Measurements from ENCODE around the gene EEF1AKMT3. TPM values are rescaled to one million over a fixed set of nuclear protein-coding genes. Genes with fewer than 3 reads are reported as not detected.

The EEF1AKMT3 gene
- 1.4 TPM for polyA plus RNA-seq (2013, experiment 1 of 2)
- polyA plus RNA-seq (2013, experiment 2 of 2): 3.7 TPM

- 6% methylated on average over 67 of the region's 67 CpGs for WGBS
- peak within 1 kb of the TSS; percentile 76 for H3K4me3 ChIP-seq (ENCODE audit: low read length)
- peaks cover 12% of the 10 kb centered on the region for H3K27me3 ChIP-seq (ENCODE audit: insufficient read depth, low read length)
- peak within 1 kb of the TSS; percentile 97 for H3K9ac ChIP-seq (ENCODE audit: low read depth, low read length)
- H3K9me3 ChIP-seq (ENCODE audit: insufficient read depth, low read depth, low read length): no peaks in the 10 kb centered on the region
- H3K27ac ChIP-seq (ENCODE audit: low read depth, low read length): peak within 1 kb of the TSS; percentile 99
- H3K36me3 ChIP-seq (ENCODE audit: insufficient read depth, low read length): peaks cover 33% of the 10 kb centered on the region
- peaks cover 9% of the 10 kb centered on the region; the same call in 1 of the 2 replicates for H3K4me1 ChIP-seq (ENCODE audit: insufficient read depth, low read length)
Measured at GRCh38 chr12:57772429-57773322, at the start of gene EEF1AKMT3. TSS of gene EEF1AKMT3 (plus strand) at chr12:57772614. CDS start at chr12:57772725, 111 bp downstream.

- no peak overlapping the region for H3K27ac ChIP-seq (ENCODE audit: low read depth, low read length)
- no peak overlapping the region for H3K9ac ChIP-seq (ENCODE audit: low read depth, low read length)
- H3K4me3 ChIP-seq (ENCODE audit: low read length): no peak overlapping the region
- no peaks in the 10 kb centered on the region for H3K9me3 ChIP-seq (ENCODE audit: insufficient read depth, low read depth, low read length)
- WGBS: 78% methylated on average over 11 of the region's 11 CpGs
- H3K27me3 ChIP-seq (ENCODE audit: insufficient read depth, low read length): peaks cover 52% of the 10 kb centered on the region
- H3K36me3 ChIP-seq (ENCODE audit: insufficient read depth, low read length): peaks cover 28% of the 10 kb centered on the region
- H3K4me1 ChIP-seq (ENCODE audit: insufficient read depth, low read length): no peaks in the 10 kb centered on the region
Measured at GRCh38 chr12:57722716-57723629, 49.4 kb upstream of the EEF1AKMT3 start.

- H3K27me3 ChIP-seq (ENCODE audit: insufficient read depth, low read length): peaks cover 58% of the 10 kb centered on the region
- H3K4me1 ChIP-seq (ENCODE audit: insufficient read depth, low read length): no peaks in the 10 kb centered on the region
- H3K4me3 ChIP-seq (ENCODE audit: low read length): no peak overlapping the region
- H3K27ac ChIP-seq (ENCODE audit: low read depth, low read length): no peak overlapping the region
- no peaks in the 10 kb centered on the region for H3K9me3 ChIP-seq (ENCODE audit: insufficient read depth, low read depth, low read length)
- peaks cover 23% of the 10 kb centered on the region for H3K36me3 ChIP-seq (ENCODE audit: insufficient read depth, low read length)
- WGBS: no CpG with 5 or more reads among the region's 2 CpGs
- no peak overlapping the region for H3K9ac ChIP-seq (ENCODE audit: low read depth, low read length)
Measured at GRCh38 chr12:57723630-57723962, 48.8 kb upstream of the EEF1AKMT3 start.

GRCh38 chr12:57724003-57724935 lies 48.1 kb upstream of the EEF1AKMT3 start:
- H3K27me3 ChIP-seq (ENCODE audit: insufficient read depth, low read length): peaks cover 63% of the 10 kb centered on the region
- 81% methylated on average over 12 of the region's 12 CpGs for whole genome bisulfite sequencing
- no peak overlapping the region for H3K4me3 ChIP-seq (ENCODE audit: low read length)
- no peaks in the 10 kb centered on the region for H3K4me1 ChIP-seq (ENCODE audit: insufficient read depth, low read length)
- no peak overlapping the region for H3K27ac ChIP-seq (ENCODE audit: low read depth, low read length)
- peaks cover 16% of the 10 kb centered on the region for H3K36me3 ChIP-seq (ENCODE audit: insufficient read depth, low read length)
- no peaks in the 10 kb centered on the region for H3K9me3 ChIP-seq (ENCODE audit: insufficient read depth, low read depth, low read length)
- no peak overlapping the region for H3K9ac ChIP-seq (ENCODE audit: low read depth, low read length)

- H3K9me3 ChIP-seq (ENCODE audit: insufficient read depth, low read depth, low read length): no peaks in the 10 kb centered on the region
- H3K36me3 ChIP-seq (ENCODE audit: insufficient read depth, low read length): 0 out of 2 replicates have a peak, but pooled peaks cover 9% of the 10 kb centered on the region
- H3K4me3 ChIP-seq (ENCODE audit: low read length): no peak overlapping the region
- no peak overlapping the region for H3K27ac ChIP-seq (ENCODE audit: low read depth, low read length)
- 65% methylated on average over 10 of the region's 11 CpGs for WGBS
- H3K27me3 ChIP-seq (ENCODE audit: insufficient read depth, low read length): peaks cover 72% of the 10 kb centered on the region
- H3K4me1 ChIP-seq (ENCODE audit: insufficient read depth, low read length): no peaks in the 10 kb centered on the region
- H3K9ac ChIP-seq (ENCODE audit: low read depth, low read length): no peak overlapping the region
Measured at GRCh38 chr12:57724936-57725740, 47.3 kb upstream of the EEF1AKMT3 start.

GRCh38 chr12:57725851-57726150 lies 46.6 kb upstream of the EEF1AKMT3 start:
- 0 out of 2 replicates have a peak, but pooled peaks cover 6% of the 10 kb centered on the region for H3K36me3 ChIP-seq (ENCODE audit: insufficient read depth, low read length)
- peaks cover 78% of the 10 kb centered on the region for H3K27me3 ChIP-seq (ENCODE audit: insufficient read depth, low read length)
- 8% methylated on average over 8 of the region's 10 CpGs for WGBS

GRCh38 chr12:57726151-57726883 lies 46.1 kb upstream of the EEF1AKMT3 start:
- Histone ChIP-seq H3K27me3 (ENCODE audit: insufficient read depth, low read length) (peaks cover 84% of the 10 kb centered on the region), H3K4me3 (ENCODE audit: low read length) (peak overlapping the region; percentile 55), H3K9me3 (ENCODE audit: insufficient read depth, low read depth, low read length) (no peaks in the 10 kb centered on the region), H3K36me3 (ENCODE audit: insufficient read depth, low read length) (0 out of 2 replicates have a peak, but pooled peaks cover 3% of the 10 kb centered on the region), H3K9ac (ENCODE audit: low read depth, low read length) (no peak overlapping the region), H3K4me1 (ENCODE audit: insufficient read depth, low read length) (no peaks in the 10 kb centered on the region), H3K27ac (ENCODE audit: low read depth, low read length) (no peak overlapping the region)
- 3% methylated on average over 79 of the region's 79 CpGs for WGBS

More at GRCh38 chr12:57725851-57726150, 46.6 kb upstream of the EEF1AKMT3 start:
- no peak overlapping the region for H3K9ac ChIP-seq (ENCODE audit: low read depth, low read length)
- no peak overlapping the region for H3K27ac ChIP-seq (ENCODE audit: low read depth, low read length)
- H3K4me1 ChIP-seq (ENCODE audit: insufficient read depth, low read length): no peaks in the 10 kb centered on the region
- H3K9me3 ChIP-seq (ENCODE audit: insufficient read depth, low read depth, low read length): no peaks in the 10 kb centered on the region
- H3K4me3 ChIP-seq (ENCODE audit: low read length): peak overlapping the region; percentile 55

GRCh38 chr12:57726884-57727757 lies 45.3 kb upstream of the EEF1AKMT3 start:
- Histone ChIP-seq H3K27me3 (ENCODE audit: insufficient read depth, low read length) (peaks cover 92% of the 10 kb centered on the region), H3K4me1 (ENCODE audit: insufficient read depth, low read length) (no peaks in the 10 kb centered on the region), H3K9me3 (ENCODE audit: insufficient read depth, low read depth, low read length) (no peaks in the 10 kb centered on the region), H3K36me3 (ENCODE audit: insufficient read depth, low read length) (no peaks in the 10 kb centered on the region), H3K27ac (ENCODE audit: low read depth, low read length) (no peak overlapping the region), H3K4me3 (ENCODE audit: low read length) (peak overlapping the region; percentile 55), H3K9ac (ENCODE audit: low read depth, low read length) (no peak overlapping the region)
- 12% methylated on average over 76 of the region's 76 CpGs for WGBS
